ENCODE results near the gene KRT4. TPM values are rescaled to one million over a fixed set of nuclear protein-coding genes. Genes with fewer than 3 reads are reported as not detected.

KRT4 gene
- total and polyA plus RNA-seq, 2 donors (not counting 3 experiments of a cell fraction or from before 2014, with no cell fraction given), result not detected

GRCh38 chr12:52779914-52780313 is 34.0 kb downstream of the KRT4 start:
- dilution Hi-C loops (cut with MboI; ENCODE audit: extremely low pct_ligation_motif_present, low sequenced_read_pairs), result no loop called here
- no peak overlapping the region for H3K9ac ChIP-seq (replicated peaks; ENCODE audit: extremely low read depth, insufficient read depth, low read length)
- no peak overlapping the region for H3K4me2 ChIP-seq (ENCODE audit: insufficient read depth, low read length)
- TF ChIP-seq, protein P1, sequence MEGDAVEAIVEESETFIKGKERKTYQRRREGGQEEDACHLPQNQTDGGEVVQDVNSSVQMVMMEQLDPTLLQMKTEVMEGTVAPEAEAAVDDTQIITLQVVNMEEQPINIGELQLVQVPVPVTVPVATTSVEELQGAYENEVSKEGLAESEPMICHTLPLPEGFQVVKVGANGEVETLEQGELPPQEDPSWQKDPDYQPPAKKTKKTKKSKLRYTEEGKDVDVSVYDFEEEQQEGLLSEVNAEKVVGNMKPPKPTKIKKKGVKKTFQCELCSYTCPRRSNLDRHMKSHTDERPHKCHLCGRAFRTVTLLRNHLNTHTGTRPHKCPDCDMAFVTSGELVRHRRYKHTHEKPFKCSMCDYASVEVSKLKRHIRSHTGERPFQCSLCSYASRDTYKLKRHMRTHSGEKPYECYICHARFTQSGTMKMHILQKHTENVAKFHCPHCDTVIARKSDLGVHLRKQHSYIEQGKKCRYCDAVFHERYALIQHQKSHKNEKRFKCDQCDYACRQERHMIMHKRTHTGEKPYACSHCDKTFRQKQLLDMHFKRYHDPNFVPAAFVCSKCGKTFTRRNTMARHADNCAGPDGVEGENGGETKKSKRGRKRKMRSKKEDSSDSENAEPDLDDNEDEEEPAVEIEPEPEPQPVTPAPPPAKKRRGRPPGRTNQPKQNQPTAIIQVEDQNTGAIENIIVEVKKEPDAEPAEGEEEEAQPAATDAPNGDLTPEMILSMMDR (IDR thresholded peaks at IDR 0.05; ENCODE audit: extremely low read depth in 1 of 2, insufficient read depth in 1 of 2, low read depth in 1 of 2, low read length in 2 of 2), result no peak
- TF ChIP-seq JUN (IDR thresholded peaks at IDR 0.05; ENCODE audit: borderline replicate concordance, insufficient read depth, insufficient read length, low read depth) (no peak), MAX (IDR thresholded peaks at IDR 0.05; ENCODE audit: insufficient read depth, insufficient read length) (no peak), POLR2A (IDR thresholded peaks at IDR 0.05; ENCODE audit: low read depth, low read length) (no peak), POLR2AphosphoS5 (IDR thresholded peaks at IDR 0.05; ENCODE audit: insufficient read depth, low read depth, low read length) (no peak), MYC (IDR thresholded peaks at IDR 0.05; ENCODE audit: low read depth, low read length) (no peak), GATA2 (IDR thresholded peaks at IDR 0.05; ENCODE audit: insufficient read depth, insufficient read length, low read depth, low read length) (no peak), EZH2 (IDR thresholded peaks at IDR 0.05; ENCODE audit: borderline replicate concordance, low read depth, low read length, severe bottlenecking) (no peak), FOS (IDR thresholded peaks at IDR 0.05; ENCODE audit: borderline replicate concordance, insufficient read depth, low read length) (no peak)
- H2AFZ ChIP-seq (ENCODE audit: low read depth, low read length), result no peak overlapping the region
- no peaks in the 10 kb centered on the region for H3K79me2 ChIP-seq (ENCODE audit: control insufficient read depth, insufficient read depth, low read length)
- H3K9me1 ChIP-seq (replicated peaks; ENCODE audit: control insufficient read depth, extremely low read depth, insufficient read depth, low read length), result no peaks in the 10 kb centered on the region
- intact Hi-C loops (cut with micrococcal nuclease), result no loop called here
- no peak overlapping the region for H3K4me3 ChIP-seq (replicated peaks in 1 of 3; ENCODE audit: insufficient read depth in 1 of 3, low read depth in 1 of 3, low read length in 3 of 3)
- FAIRE-seq (no peak), DNase-seq (ENCODE audit: low read depth, low spot score) (no peak)
- BruUV-seq (replicated peaks), result no TSS peak
- peaks cover 7 to 8% of the 10 kb centered on the region in 2 experiments for H3K27me3 ChIP-seq (ENCODE audit: control insufficient read depth in 2 of 2, insufficient read depth in 2 of 2, low read length in 2 of 2)
- H3K36me3 ChIP-seq (ENCODE audit: control insufficient read depth in 2 of 2, extremely low read depth in 1 of 2, insufficient read depth in 2 of 2, low read length in 2 of 2), result no peaks in the 10 kb centered on the region
- no peaks in the 10 kb centered on the region for H3K4me1 ChIP-seq (ENCODE audit: control insufficient read depth, extremely low read depth, insufficient read depth, low read length)
- H3K9me3 ChIP-seq (replicated peaks; ENCODE audit: control insufficient read depth, insufficient read depth, low read length), result no peaks in the 10 kb centered on the region
- CTCF ChIA-PET, result no interaction called here
- no peaks in the 10 kb centered on the region for H4K20me1 ChIP-seq (replicated peaks; ENCODE audit: control insufficient read depth, extremely low read depth, insufficient read depth, low read length)
- POLR2A ChIA-PET, result no interaction called here
- H3K27ac ChIP-seq (ENCODE audit: insufficient read depth, low read depth, low read length), result no peak overlapping the region
